GM18507 (cell line): ENCODE data around the gene C11orf97.
A peak's percentile ranks its signal among the peaks of the same experiment; 100 is the strongest.
"Not testable (repeated sequence)": the region's sequence is repeated elsewhere in the genome, so short reads cannot be mapped to it uniquely, and the experiment has no call there.

Source experiments
- DNase-seq: peaks from one replicate; pipeline ENCODE4 v3.0.0; 2011; ENCODE audit warnings: low read depth; ENCODE audit not compliant: insufficient read length; ENCODE audit errors: extremely low spot score
- FAIRE-seq: peaks from 2 replicates; lab custom pipeline; 2011; peaks lifted over from hg19 to GRCh38; lab: Jason Lieb, UNC

The C11orf97 gene

GRCh38 chr11:94511932-94512781 is at the start of gene C11orf97:
Gene C11orf97 (plus strand): TSS chr11:94512461. CDS start chr11:94512529, 68 bp downstream.
- DNase-seq (no peak), FAIRE-seq (no peak)

- peak; percentile 65 for FAIRE-seq
- DNase-seq: no peak
Measured at GRCh38 chr11:94469416-94469815, 42.8 kb upstream of the C11orf97 start.

- DNase-seq: no peak
- peak; percentile 84 for FAIRE-seq
Measured at GRCh38 chr11:94472916-94473799, 39.1 kb upstream of the C11orf97 start.

- DNase-seq (no peak), FAIRE-seq (peak; percentile 9)
Measured at GRCh38 chr11:94477624-94478023, 34.6 kb upstream of the C11orf97 start.

GRCh38 chr11:94481342-94481741 is 30.9 kb upstream of the C11orf97 start:
- DNase-seq: no peak
- no peak for FAIRE-seq

GRCh38 chr11:94486068-94486467 is 26.2 kb upstream of the C11orf97 start:
- DNase-seq (no peak), FAIRE-seq (no peak)

- peak; percentile 100 for FAIRE-seq
Measured at GRCh38 chr11:94493281-94494125, 18.8 kb upstream of the C11orf97 start, which contains the start of the genes ANKRD49 and MRE11. Gene ANKRD49 (plus strand): TSS chr11:94493984. CDS start chr11:94496694, 2,710 bp downstream. Gene MRE11 (minus strand): TSS chr11:94493844. CDS start chr11:94492801, 1,043 bp downstream.

GRCh38 chr11:94494126-94494680 is 18.1 kb upstream of the C11orf97 start:
- no peak for DNase-seq
- FAIRE-seq: no peak

More at GRCh38 chr11:94493281-94494125, 18.8 kb upstream of the C11orf97 start, which contains the start of the genes ANKRD49 and MRE11:
- peak; percentile 85 for DNase-seq

- no peak for DNase-seq
- no peak for FAIRE-seq
Measured at GRCh38 chr11:94500181-94500580, 12.1 kb upstream of the C11orf97 start.

GRCh38 chr11:94501522-94501921 is 10.7 kb upstream of the C11orf97 start:
- FAIRE-seq (no peak), DNase-seq (no peak)

- DNase-seq (no peak), FAIRE-seq (peak; percentile 78)
Measured at GRCh38 chr11:94504689-94505293, 7.5 kb upstream of the C11orf97 start.

- FAIRE-seq: not testable (repeated sequence)
Measured at GRCh38 chr11:94506513-94506912, 5.7 kb upstream of the C11orf97 start.

GRCh38 chr11:94507485-94507884 is 4.8 kb upstream of the C11orf97 start:
- DNase-seq (no peak), FAIRE-seq (no peak)

More at GRCh38 chr11:94506513-94506912, 5.7 kb upstream of the C11orf97 start:
- not testable (repeated sequence) for DNase-seq

- DNase-seq (no peak), FAIRE-seq (no peak)
Measured at GRCh38 chr11:94513091-94513490, 830 bp downstream of the C11orf97 start.

- FAIRE-seq (no peak), DNase-seq (no peak)
Measured at GRCh38 chr11:94515398-94515797, 3.1 kb downstream of the C11orf97 start.

- FAIRE-seq (no peak), DNase-seq (no peak)
Measured at GRCh38 chr11:94516725-94517124, 4.5 kb downstream of the C11orf97 start.

GRCh38 chr11:94518300-94518699 is 6.0 kb downstream of the C11orf97 start:
- no peak for DNase-seq
- FAIRE-seq: no peak

GRCh38 chr11:94519478-94520084 is 7.3 kb downstream of the C11orf97 start:
- FAIRE-seq: peak; percentile 5
- peak; percentile 20 for DNase-seq
